ENCODE results near the gene AOPEP.

AOPEP gene

GRCh38 chr9:94685359-94685758, 41.1 kb upstream of the AOPEP start:
- in situ Hi-C loops (cut with HindIII; ENCODE audit: low pct_ligation_motif_present, low sequenced_read_pairs), result no loop called here
- Histone ChIP-seq H3K36me3 (replicated peaks) (no peaks in the 10 kb centered on the region), H3K27ac (no peak overlapping the region), H3K27me3 (replicated peaks) (no peaks in the 10 kb centered on the region), H3K4me3 (ENCODE audit: low read depth, low read length) (no peak overlapping the region)
- TF ChIP-seq CTCF (IDR thresholded peaks at IDR 0.05; ENCODE audit: low read depth, low read length, missing control alignments), result no peak
- no peak for DNase-seq

GRCh38 chr9:94687451-94687850, 39.0 kb upstream of the AOPEP start:
- H3K27me3 ChIP-seq (replicated peaks), result no peaks in the 10 kb centered on the region
- no peaks in the 10 kb centered on the region for H3K36me3 ChIP-seq (replicated peaks)
- H3K27ac ChIP-seq, result no peak overlapping the region
- no peak for DNase-seq
- no peak for TF ChIP-seq CTCF (IDR thresholded peaks at IDR 0.05; ENCODE audit: low read depth, low read length, missing control alignments)
- no peak overlapping the region for H3K4me3 ChIP-seq (ENCODE audit: low read depth, low read length)
- in situ Hi-C loops (cut with HindIII; ENCODE audit: low pct_ligation_motif_present, low sequenced_read_pairs), result no loop called here

- in situ Hi-C loops (cut with HindIII; ENCODE audit: low pct_ligation_motif_present, low sequenced_read_pairs), result no loop called here
- TF ChIP-seq CTCF (IDR thresholded peaks at IDR 0.05; ENCODE audit: low read depth, low read length, missing control alignments), result no peak
- DNase-seq, result no peak
- Histone ChIP-seq H3K36me3 (replicated peaks) (no peaks in the 10 kb centered on the region), H3K27me3 (replicated peaks) (no peaks in the 10 kb centered on the region), H3K27ac (no peak overlapping the region), H3K4me3 (ENCODE audit: low read depth, low read length) (no peak overlapping the region)
Observed at GRCh38 chr9:94690344-94690743, 36.2 kb upstream of the AOPEP start.

GRCh38 chr9:94692601-94693000, 33.9 kb upstream of the AOPEP start:
- no peak overlapping the region for H3K27ac ChIP-seq
- H3K27me3 ChIP-seq (replicated peaks), result no peaks in the 10 kb centered on the region
- H3K4me3 ChIP-seq (ENCODE audit: low read depth, low read length), result no peak overlapping the region
- no peaks in the 10 kb centered on the region for H3K36me3 ChIP-seq (replicated peaks)
- in situ Hi-C loops (cut with HindIII; ENCODE audit: low pct_ligation_motif_present, low sequenced_read_pairs), result no loop called here
- no peak for TF ChIP-seq CTCF (IDR thresholded peaks at IDR 0.05; ENCODE audit: low read depth, low read length, missing control alignments)
- DNase-seq, result no peak

GRCh38 chr9:94693485-94694204, 32.9 kb upstream of the AOPEP start:
- Histone ChIP-seq H3K36me3 (replicated peaks) (no peaks in the 10 kb centered on the region), H3K4me3 (ENCODE audit: low read depth, low read length) (no peak overlapping the region), H3K27ac (no peak overlapping the region), H3K27me3 (replicated peaks) (no peaks in the 10 kb centered on the region)
- in situ Hi-C loops (cut with HindIII; ENCODE audit: low pct_ligation_motif_present, low sequenced_read_pairs), result no loop called here
- DNase-seq, result no peak
- TF ChIP-seq CTCF (IDR thresholded peaks at IDR 0.05; ENCODE audit: low read depth, low read length, missing control alignments), result no peak

- in situ Hi-C loops (cut with HindIII; ENCODE audit: low pct_ligation_motif_present, low sequenced_read_pairs), result no loop called here
- no peak for TF ChIP-seq CTCF (IDR thresholded peaks at IDR 0.05; ENCODE audit: low read depth, low read length, missing control alignments)
Observed at GRCh38 chr9:94696545-94696944, 30.0 kb upstream of the AOPEP start.

More at GRCh38 chr9:94696545-94696944, 30.0 kb upstream of the AOPEP start:
- no peak overlapping the region for H3K4me3 ChIP-seq (ENCODE audit: low read depth, low read length)
- no peak for DNase-seq
- no peaks in the 10 kb centered on the region for H3K36me3 ChIP-seq (replicated peaks)
- H3K27me3 ChIP-seq (replicated peaks), result no peaks in the 10 kb centered on the region
- no peak overlapping the region for H3K27ac ChIP-seq

All from brain microvascular endothelial cell (primary cell).